Renal cortical epithelial cell (primary cell): ENCODE results near the gene ARSD. TPM values are rescaled to one million over a fixed set of nuclear protein-coding genes. Genes with fewer than 3 reads are reported as not detected.

Experiments used
- total RNA-seq: library from RNA; depleted of rRNA; stranded (reverse); fragments of >200 nt; gene quantifications from 2 replicates; pipeline ENCODE4 v1.2.3, GENCODE V29; 2014

ARSD gene
- total RNA-seq, 1 donor from 2014 or later, result 108 TPM

Other genes with a start within 250 kb of the ARSD start
- gene CD99, start 238.0 kb downstream of the ARSD start, total RNA-seq, result 41.2 and 52.8 TPM in 2 replicates
- gene XG, start 177.3 kb downstream of the ARSD start, total RNA-seq, result not detected in 2 replicates
- 0.69 and 3.2 TPM in 2 replicates for gene GYG2, start 100.4 kb downstream of the ARSD start, total RNA-seq
- not detected in 2 replicates for gene ARSH, start 77.2 kb upstream of the ARSD start, total RNA-seq
- not detected in 2 replicates for gene ARSF, start 112.1 kb upstream of the ARSD start, total RNA-seq